Tibial nerve (tissue), 4 donors: ENCODE results near the gene MLX. TPM values are rescaled to one million over a fixed set of nuclear protein-coding genes. Genes with fewer than 3 reads are reported as not detected.

ENCODE experiments used
- DNase-seq, 2 donors: peaks; one replicate each; pipeline ENCODE4 v3.0.0-alpha.2; 2019; ENCODE audit warnings: low spot score in 2 of 2
- H3K27ac ChIP-seq, 4 donors: fragments of 200-600 bp; sonication (generic) in 3 of 4; one replicate each; pipeline ENCODE4 v1.5.1; 2017 to 2019; ENCODE audit warnings: mild to moderate bottlenecking in 1 of 4
- H3K27me3 ChIP-seq, 2 donors: fragments of 200-600 bp; sonication (generic) in 1 of 2; one replicate each; pipeline versions ENCODE4 v1.5.1 to v1.6.0; 2017 to 2019
- H3K36me3 ChIP-seq, 3 donors: fragments of 200-600 bp; sonication (generic); one replicate each; pipeline ENCODE4 v1.5.1; 2018 to 2019
- H3K4me1 ChIP-seq, 4 donors: fragments of 200-600 bp; sonication (generic) in 3 of 4; one replicate each; pipeline ENCODE4 v1.5.1; 2017 to 2019
- H3K4me3 ChIP-seq, 4 donors: fragments of 200-600 bp; sonication (generic) in 3 of 4; one replicate each; pipeline ENCODE4 v1.5.1; 2017 to 2019; ENCODE audit warnings: mild to moderate bottlenecking in 1 of 4, moderate library complexity in 1 of 4
- H3K9me3 ChIP-seq, 4 donors: fragments of 200-600 bp; sonication (generic) in 3 of 4; one replicate each; pipeline ENCODE4 v1.5.1; 2017 to 2019
- CTCF ChIP-seq, 5 experiments: fragments of 200-600 bp in 3 of 5; fragments of 450-650 bp in 2 of 5; sonication (generic) in 3 of 5; IDR thresholded peaks; one replicate each; pipeline ENCODE4 v1.5.1; 2016 to 2019; ENCODE audit warnings: antibody characterized with exemption in 5 of 5, mild to moderate bottlenecking in 3 of 5, moderate library complexity in 2 of 5
- EP300 ChIP-seq, 2 donors: sonication (generic); formaldehyde crosslinking; IDR thresholded peaks; one replicate each; pipeline ENCODE4 v1.6.1; 2017; ENCODE audit warnings: antibody characterized with exemption in 2 of 2, mild to moderate bottlenecking in 1 of 2
- POLR2A ChIP-seq, 2 donors: fragments of 450-650 bp; IDR thresholded peaks; one replicate each; pipeline ENCODE4 v1.6.1; 2017; ENCODE audit warnings: antibody characterized with exemption in 2 of 2, mild to moderate bottlenecking in 2 of 2, moderate library complexity in 2 of 2
- WGBS, 2 donors: methylation state at CpG; one replicate each; pipeline ENCODE4 v1.1.5; 2018; 5-methylcytosine and 5-hydroxymethylcytosine counted together
- total RNA-seq, 4 donors: library from RNA; depleted of rRNA; stranded (reverse); fragments of >200 nt; gene quantifications; one replicate each; pipeline ENCODE4 v1.1.0, GENCODE V29; 2016

The MLX gene
- total RNA-seq, 4 donors from 2014 or later = 31.8 to 44.4 (median 39.1) TPM

- Histone ChIP-seq H3K27ac (no peak overlapping the region), H3K9me3 (no peaks in the 10 kb centered on the region), H3K4me3 (no peak overlapping the region), H3K4me1 (peaks cover 0 to 35% (median 8%) of the 10 kb centered on the region in 4 donors), H3K36me3 (no peaks in the 10 kb centered on the region), H3K27me3 (no peaks in the 10 kb centered on the region)
- DNase-seq = no peak
- WGBS, 2 donors = 85 to 90% methylated on average over 3 of the region's 3 CpGs
- TF ChIP-seq POLR2A (IDR thresholded peaks at IDR 0.05) (no peak), EP300 (IDR thresholded peaks at IDR 0.05) (no peak), CTCF (IDR thresholded peaks at IDR 0.05) (no peak)
Measured at GRCh38 chr17:42529061-42529460, 37.8 kb upstream of the MLX start.

GRCh38 chr17:42530952-42531454 lies 35.9 kb upstream of the MLX start:
- no peak for DNase-seq
- 93 to 97% methylated on average over 2 of the region's 2 CpGs for WGBS, 2 donors
- H3K4me1 ChIP-seq = peaks cover 0 to 33% (median 11%) of the 10 kb centered on the region in 4 donors
- no peaks in the 10 kb centered on the region for H3K27me3 ChIP-seq
- peak overlapping the region in 1 of 4 donors; percentile 78 for H3K27ac ChIP-seq
- no peaks in the 10 kb centered on the region for H3K36me3 ChIP-seq
- no peak for TF ChIP-seq CTCF (IDR thresholded peaks at IDR 0.05)
- H3K9me3 ChIP-seq = no peaks in the 10 kb centered on the region
- H3K4me3 ChIP-seq = no peak overlapping the region

DNA sequence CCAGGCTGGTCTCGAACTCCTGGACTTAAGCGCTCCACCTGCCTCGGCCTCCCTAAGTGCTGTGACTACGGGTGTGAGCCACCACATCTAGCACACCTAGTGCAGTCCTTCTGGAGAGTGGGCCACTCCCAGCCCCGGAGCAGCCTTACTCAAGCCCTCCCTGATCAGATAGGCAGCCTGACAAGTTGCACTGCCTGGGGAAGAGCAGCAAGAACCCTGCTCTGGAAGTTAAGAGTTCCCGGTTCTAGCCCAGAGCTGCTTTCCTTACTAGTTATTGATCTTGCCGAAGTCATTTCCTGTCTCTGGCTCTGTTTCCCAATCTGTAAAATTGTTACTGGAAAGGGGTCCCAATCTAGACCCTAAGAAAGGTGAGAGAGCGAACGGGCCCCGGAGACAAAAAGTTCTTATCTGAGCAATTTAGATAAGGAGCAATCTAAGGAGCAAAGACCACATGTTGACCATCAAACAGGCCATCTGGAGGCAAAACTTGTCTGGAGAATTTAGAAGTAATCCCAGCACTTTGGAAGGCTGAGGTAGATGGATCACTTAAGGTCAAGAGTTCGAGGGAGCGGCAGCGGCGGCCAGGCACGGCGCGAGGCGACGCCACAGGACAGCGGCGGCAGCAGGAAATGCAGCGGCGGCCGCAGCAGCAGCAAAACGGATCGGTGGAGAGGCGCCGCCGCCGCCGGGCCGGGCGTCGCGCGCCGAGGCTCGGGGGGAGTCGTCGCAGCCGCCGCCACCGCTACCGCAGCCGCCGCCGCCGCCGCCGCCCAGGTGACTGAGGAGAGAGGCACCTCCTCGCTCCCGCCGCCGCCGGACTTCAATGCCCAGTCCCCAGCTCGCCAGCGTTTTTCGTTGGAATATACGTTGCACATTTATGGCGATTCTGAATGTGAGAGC lies 35.2 kb upstream of the MLX start:
- Histone ChIP-seq H3K4me3 (peak overlapping the region; percentile 33 to 62 (median 46)), H3K27ac (peak overlapping the region; percentile 61 to 87 (median 81)), H3K4me1 (peaks cover 0 to 27% (median 9%) of the 10 kb centered on the region in 4 donors), H3K9me3 (no peaks in the 10 kb centered on the region), H3K36me3 (no peaks in the 10 kb centered on the region), H3K27me3 (no peaks in the 10 kb centered on the region)
- 14 to 21% methylated on average over 36 to 60 of the region's 60 CpGs for WGBS, 2 donors
- TF ChIP-seq CTCF (IDR thresholded peaks at IDR 0.05) (peak; percentile 49 to 89 (median 74)), POLR2A (IDR thresholded peaks at IDR 0.05) (peak in 1 of 2 donors; percentile 33), EP300 (IDR thresholded peaks at IDR 0.05) (peak in 1 of 2 donors; percentile 26)
- DNase-seq = no peak

- Histone ChIP-seq H3K27ac (peak overlapping the region; percentile 82 to 96 (median 94)), H3K36me3 (peaks cover 0 to 26% (median 9%) of the 10 kb centered on the region in 3 donors), H3K9me3 (no peaks in the 10 kb centered on the region), H3K27me3 (no peaks in the 10 kb centered on the region), H3K4me3 (peak overlapping the region; percentile 41 to 82 (median 58)), H3K4me1 (peaks cover 3 to 33% (median 16%) of the 10 kb centered on the region in 4 donors)
- DNase-seq = no peak
- TF ChIP-seq POLR2A (IDR thresholded peaks at IDR 0.05) (no peak), CTCF (IDR thresholded peaks at IDR 0.05) (no peak), EP300 (IDR thresholded peaks at IDR 0.05) (no peak)
- 42% methylated on average over 25 to 26 of the region's 26 CpGs for WGBS, 2 donors
Measured at GRCh38 chr17:42535155-42536047, 31.5 kb upstream of the MLX start.
